Left ventricle myocardium superior (tissue), 1 donor: Measurements from ENCODE around the gene SYNGAP1. TPM values are rescaled to one million over a fixed set of nuclear protein-coding genes. Genes with fewer than 3 reads are reported as not detected.
"Not testable (repeated sequence)": the region's sequence is repeated elsewhere in the genome, so short reads cannot be mapped to it uniquely, and the experiment has no call there.

Source experiments
- ATAC-seq: fragments of 200-7000 bp; cut with Tn5 transposase; one replicate; pipeline ENCODE4 v1.9.1; 2020; ENCODE audit warnings: mild to moderate bottlenecking, moderate library complexity
- DNase-seq: peaks from one replicate; pipeline ENCODE4 v3.0.0-alpha.2; 2020
- intact Hi-C: fragments of 100-400 bp; cut with micrococcal nuclease; formaldehyde crosslinking; loops from one replicate; pipeline ENCODE4 v1.11.0; 2022
- long read RNA-seq: library from polyadenylated mRNA; unstranded; transcript quantifications from one replicate; pipeline ENCODE4 v2.0.0, GENCODE V29; 2021
- total RNA-seq: library from RNA; stranded (reverse); fragmentation: NEBNext Ultra II Directional; extraction: Animal tissue kit (Norgen Biotek cat#: 25700); gene quantifications from one replicate; pipeline ENCODE4 v1.2.1, GENCODE V29; 2021
- donor health status: DM: no; HTN: yes; CAD: no; lungs with severe emphysema.

SYNGAP1 gene
- total RNA-seq, result 6.2 TPM
- long read RNA-seq, partial matches to known transcripts, result 0 of 5 reads
- long read RNA-seq, other reads (novel, unspliced or antisense), result 5 of 5 reads

DNA sequence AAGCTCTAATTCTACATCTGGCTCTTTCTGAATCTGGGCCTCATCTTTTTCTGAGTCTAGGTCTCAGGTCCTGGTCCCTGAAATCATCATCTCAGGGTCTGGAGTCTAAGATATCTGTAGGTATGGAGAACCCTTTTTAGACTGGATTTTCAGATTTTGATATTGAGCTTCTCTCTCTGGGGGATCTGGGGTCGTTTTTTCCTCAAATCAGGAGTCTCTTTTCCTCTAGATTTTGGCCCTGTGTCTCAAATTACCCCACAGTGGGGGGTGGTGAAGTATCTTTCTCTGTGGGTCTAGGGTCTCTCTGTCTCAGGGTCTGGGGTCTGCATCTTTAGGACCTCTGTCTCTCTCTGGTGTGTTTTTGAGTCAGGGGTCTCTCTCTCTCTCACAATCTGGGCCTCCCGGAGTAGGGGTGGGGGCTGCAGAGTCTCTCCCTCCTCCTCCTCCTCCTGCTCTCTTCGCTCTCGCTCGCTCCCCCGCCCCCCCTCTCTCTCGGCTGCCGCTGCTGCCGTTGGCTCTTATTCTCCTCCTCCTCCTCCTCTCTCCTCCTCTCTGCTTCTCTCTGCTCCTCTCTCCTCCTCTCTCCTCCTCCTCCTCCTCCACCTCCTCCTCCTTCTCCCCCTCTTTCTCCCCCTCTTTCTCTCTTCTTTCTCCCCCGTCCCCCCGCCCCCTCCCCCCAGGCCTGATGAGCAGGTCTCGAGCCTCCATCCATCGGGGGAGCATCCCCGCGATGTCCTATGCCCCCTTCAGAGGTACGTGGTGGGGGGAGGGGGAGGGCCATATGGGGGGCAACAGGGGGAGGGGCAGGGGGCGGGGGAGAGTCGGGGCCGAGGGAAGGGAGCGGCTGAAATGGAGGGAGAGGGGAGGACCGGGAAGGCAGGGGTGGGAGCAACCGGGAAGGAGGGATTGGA, at the start of gene SYNGAP1:
SYNGAP1 (plus strand) TSS at position 486 of the 911 bp plus-strand sequence; CDS start at position 686, 200 bp downstream.
- intact Hi-C loops, result no loop called here
- DNase-seq (peak; percentile 76), ATAC-seq (peak; percentile 11)

DNA sequence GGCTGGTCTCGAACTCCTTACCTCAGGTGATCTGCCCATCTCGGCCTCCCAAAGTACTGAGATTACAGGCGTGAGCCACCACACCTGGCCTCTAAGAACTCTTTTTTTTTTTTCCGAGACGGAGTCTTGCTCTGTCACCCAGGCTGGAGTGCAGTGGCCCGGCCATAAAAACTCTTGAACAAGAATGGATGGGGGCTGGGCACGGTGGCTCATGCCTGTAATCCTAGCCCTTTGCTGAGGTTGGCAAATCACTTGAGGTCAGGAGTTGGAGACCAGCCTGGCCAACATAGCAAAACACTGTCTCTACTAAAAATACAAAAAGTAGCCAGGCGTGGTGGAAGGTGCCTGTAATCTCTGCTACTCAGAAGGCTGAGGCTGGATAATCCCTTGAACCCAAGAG, 48.0 kb upstream of the SYNGAP1 start:
- DNase-seq, ATAC-seq, intact Hi-C loops: not testable (repeated sequence)

DNA sequence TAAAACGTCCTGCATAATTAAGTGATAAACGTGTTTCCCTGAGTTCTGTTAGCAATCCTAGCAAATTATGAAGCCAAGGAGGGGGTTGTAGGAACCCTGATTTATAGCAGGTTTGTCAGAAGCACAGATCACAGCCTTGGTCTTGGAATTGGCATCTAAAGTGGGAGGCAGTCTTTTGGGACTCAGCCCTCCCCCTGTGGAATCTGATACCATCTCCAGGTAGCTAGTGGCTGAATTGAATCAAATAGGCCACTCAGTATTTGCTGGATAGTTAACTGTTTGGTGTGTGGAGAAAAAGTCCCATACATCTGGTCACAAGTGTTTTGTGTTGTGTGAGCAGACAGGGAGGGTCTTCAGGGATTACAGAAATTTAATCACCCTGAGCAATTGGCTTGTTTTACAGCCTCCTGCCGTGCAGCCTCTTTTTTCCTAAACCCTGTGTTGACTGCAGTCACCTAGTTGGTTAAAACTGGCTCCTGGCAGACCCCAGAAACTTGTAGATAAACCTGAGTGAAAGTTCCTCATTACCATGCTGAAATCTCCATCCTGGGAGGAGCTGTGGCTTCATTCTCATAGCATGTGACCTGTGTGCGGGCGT, 47.2 kb upstream of the SYNGAP1 start:
- intact Hi-C loops, result no loop called here
- DNase-seq, result no peak
- no peak for ATAC-seq

DNA sequence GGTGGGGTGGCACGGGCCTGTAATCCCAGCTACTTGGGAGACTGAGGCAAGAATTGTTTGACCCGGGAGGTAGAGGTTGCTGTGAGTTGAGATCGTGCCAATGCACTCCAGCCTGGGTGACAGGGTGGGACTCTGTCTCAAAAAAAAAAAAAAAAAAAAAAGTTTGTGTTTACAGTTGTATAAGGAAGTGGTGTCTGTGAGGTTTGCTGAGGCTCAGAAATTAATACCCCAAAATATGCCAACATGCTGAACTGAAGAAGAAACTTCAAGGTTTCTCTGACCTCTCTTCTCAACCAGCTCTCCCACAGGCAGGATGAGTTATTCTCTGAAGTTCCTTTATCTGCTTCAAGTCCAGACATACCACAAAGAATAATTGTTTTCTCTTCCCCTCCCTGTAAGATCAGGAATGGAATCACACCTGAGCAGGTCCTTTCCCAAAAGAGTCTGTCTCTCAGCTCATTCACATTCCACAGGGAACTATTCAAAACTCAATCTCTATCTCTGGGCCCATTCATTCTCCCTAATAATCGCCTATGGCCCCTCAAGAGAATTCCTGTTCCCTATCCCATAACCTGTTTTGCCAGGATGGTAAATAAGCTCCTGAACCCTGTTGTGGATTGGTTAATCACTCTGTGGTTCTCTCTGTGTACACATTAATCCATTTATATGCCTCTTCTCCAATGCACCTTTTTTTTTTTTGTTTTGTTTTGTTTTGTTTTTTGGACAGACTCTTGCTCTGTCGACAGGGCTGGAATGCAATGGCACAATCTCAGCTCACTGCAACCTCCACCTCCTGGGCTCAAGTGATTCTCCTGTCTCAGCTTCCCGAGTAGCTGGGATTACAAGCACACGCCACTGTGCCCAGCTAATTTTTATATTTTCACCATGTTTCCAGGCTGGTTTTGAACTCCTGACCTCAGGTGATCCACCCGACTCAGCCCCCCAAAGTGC, 45.6 kb upstream of the SYNGAP1 start:
- ATAC-seq, result no peak
- no peak for DNase-seq
- intact Hi-C loops, result no loop called here

DNA sequence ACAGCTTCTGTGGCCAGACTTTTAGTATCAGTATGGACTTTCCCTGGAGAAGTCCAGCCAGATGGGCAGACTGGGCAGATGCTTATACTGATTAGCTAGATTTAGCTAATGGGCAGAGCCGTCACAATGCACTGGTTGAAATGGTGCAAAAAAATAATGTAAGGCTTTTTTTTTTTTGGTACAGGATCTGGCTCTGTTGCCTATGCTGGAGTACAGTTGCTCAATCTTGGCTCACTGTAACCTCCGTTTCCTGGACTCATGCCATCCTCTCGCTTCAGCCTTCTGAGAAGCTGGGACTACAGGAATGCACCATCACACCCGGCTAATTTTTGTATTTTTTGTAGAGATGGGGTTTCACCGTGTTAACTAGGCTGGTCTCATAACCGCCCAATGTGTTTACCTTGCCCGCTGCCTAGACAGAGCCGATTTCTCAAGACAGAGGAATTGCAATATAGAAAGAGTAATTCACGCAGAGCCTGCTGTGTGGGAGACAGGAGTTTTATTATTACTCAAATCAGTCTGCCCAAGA, 44.7 kb upstream of the SYNGAP1 start:
- DNase-seq (peak; percentile 60), ATAC-seq (peak; percentile 95)
- intact Hi-C loops, result no loop called here

DNA sequence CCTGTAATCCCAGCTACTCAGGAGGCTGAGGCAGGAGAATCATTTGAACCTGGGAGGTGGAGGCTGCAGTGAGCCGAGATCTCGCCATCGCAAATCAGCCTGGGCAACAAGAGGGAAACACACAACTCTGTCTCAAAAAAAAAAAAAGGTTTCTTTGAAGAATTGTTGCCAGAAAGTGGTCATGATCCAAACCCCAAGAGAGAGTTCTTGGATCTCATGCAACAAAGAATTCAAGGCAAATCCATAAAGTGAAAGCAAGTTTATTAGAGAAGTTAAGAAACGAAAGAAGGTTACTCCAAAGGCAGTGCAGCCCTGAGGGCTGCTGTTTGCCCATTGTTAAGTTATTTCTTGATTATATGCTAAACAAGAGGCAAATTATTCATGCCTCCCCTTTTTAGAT, 42.7 kb upstream of the SYNGAP1 start:
- intact Hi-C loops, result no loop called here
- ATAC-seq (no peak), DNase-seq (no peak)

DNA sequence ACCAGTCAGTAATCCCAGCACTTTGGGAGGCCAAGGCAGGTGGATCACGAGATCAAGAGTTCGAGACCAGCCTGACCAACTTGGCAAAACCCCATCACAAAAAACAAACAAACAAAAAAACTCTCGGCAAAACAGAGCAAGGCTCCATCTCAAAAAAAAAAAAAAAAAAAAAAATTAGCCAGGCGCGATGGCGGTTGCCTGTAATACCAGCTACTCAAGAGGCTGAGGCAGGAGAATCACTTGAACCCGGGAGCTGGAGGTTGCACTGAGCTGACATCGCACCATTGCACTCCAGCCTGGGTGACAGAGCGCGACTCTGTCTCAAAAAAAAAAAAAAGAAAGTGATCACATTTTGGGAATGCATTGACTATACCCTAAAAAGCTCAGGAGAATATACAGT, 40.7 kb upstream of the SYNGAP1 start:
- DNase-seq, intact Hi-C loops, ATAC-seq: not testable (repeated sequence)

DNA sequence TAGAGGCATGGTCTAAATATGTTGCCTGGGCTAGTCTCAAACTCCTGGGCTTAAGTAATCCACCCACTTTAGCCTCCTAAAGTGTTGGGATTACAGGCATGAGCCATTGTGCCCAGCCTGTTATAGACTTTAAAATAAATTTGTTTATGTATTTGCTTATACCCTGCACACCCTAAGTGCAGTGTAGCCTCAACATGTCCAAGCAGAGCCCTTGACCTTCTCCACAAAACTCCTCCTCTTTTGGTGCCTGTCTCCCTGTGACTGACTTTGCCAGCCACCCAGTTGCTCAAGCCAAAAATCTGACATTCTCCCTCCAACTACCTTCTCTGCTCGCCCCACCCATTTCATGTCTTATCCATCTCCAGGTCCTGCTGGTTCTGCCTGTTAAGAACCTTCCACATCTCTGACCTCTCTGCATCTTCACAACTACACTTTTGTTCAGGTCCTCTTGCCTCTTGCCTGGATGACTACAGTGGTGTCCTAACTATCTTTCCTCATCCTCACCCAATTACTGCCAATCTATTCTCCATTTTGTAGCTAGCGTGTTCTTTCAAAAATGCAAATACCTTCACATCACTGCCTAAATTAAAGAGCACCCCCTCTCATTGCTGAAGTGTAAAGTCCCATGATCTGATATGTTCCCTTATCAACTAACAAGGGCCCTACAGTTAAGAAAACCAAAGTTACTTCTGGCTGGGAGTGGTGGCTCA, 39.4 kb upstream of the SYNGAP1 start:
- DNase-seq (no peak), ATAC-seq (no peak)
- intact Hi-C loops, result no loop called here

DNA sequence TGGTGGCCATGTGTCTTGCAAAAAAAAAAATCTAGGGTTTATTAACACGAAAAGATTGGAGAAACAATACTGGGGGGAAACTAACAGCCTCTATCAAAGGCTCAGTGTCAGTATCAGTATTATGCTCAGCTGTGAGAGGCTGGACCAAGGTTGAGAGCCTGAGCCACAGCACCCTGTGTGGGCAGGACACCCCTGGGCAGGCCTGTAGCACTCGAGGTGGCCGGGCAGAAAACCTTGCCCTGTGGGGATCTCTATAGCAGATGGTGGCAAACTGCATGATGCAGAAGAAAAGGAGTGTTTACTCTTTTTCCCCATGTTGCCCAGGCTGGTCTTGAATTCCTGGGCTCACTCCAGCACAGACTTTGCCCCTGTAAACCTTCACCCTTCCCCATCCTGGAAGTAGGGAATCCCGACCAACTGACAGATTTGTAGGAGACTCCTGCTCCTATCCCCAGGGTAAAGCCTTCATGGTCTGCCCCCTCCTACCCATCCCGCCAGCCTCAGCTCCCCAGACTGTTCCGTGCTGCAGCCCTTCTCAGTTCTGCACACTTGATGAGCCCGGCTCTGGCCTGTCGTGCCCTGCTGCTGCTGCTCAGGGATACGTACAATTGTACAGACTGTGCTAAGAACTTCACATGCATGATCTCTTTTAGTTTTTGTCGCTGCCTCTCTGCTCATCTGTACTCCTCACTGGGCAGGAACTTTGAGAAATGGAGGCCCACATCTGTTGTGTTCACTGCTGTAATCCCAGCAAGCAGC, 36.3 kb upstream of the SYNGAP1 start:
- ATAC-seq, result no peak
- DNase-seq, result no peak
- intact Hi-C loops, result no loop called here

DNA sequence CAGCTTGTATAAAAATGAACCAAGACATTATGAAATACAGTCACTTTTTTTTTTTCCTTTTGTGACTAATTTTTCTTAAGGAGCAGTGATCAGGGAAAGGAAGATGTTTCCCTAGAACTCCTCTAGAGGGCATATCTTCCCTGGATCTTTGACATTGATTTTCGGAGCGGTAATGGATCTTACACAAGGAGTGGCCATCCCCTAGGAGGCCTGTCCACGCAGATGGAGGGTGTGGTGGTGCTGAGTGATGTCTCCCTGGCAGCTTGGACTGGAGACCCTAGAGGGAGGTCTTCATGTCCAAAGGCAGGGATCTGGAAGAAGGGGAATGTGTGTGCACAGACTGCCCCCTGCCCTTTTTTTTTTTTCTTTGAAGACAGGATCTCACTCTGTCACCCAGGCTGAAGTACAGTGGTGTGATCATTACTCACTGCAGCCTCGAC, 35.3 kb upstream of the SYNGAP1 start:
- intact Hi-C loops, result no loop called here
- ATAC-seq, result peak; percentile 29
- DNase-seq, result no peak

DNA sequence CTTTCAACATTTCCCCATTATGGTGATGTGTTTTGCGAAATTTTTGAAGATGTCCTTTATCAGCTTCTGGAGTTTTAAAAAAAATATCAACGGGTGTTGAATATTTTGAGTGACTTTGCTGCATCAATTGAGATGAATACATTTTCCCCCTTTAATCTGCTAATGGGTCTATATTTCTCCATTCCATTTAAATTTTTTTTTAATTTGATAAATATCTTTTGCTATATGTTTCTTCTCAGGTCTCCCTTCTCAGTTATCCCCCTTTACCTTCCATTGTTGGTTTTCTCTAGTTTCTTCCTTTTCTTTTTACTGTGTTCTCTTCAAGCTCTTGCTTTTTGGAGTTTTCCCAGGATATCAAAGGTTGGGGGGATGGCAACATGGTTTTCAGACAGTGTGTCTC, 29.7 kb upstream of the SYNGAP1 start:
- intact Hi-C loops, result no loop called here
- DNase-seq (no peak), ATAC-seq (no peak)

DNA sequence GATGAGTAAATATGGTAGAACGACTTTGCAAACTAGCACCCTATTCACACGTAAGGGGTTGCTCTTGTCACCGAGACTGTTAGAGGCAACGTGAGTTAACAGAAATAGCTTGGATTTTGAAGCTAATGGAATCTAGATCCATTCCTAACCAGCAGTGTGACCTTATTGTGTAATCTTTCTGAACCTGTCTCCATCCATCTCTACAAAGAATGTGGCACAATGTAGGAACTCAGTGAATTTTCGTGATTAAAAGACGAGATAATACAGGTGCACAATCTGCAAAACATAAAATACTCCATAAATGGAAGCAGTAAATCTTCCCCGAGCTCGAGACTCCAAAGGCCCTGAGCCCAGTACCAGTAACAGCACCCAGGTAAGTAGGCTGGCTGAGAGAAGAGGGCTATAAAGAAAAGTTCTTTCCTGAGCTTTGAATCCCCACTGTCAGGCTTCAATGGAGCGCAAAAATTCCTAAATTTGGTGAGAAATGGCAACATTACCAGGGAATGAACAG, 29.0 kb upstream of the SYNGAP1 start:
- ATAC-seq (no peak), DNase-seq (no peak)
- intact Hi-C loops, result no loop called here

DNA sequence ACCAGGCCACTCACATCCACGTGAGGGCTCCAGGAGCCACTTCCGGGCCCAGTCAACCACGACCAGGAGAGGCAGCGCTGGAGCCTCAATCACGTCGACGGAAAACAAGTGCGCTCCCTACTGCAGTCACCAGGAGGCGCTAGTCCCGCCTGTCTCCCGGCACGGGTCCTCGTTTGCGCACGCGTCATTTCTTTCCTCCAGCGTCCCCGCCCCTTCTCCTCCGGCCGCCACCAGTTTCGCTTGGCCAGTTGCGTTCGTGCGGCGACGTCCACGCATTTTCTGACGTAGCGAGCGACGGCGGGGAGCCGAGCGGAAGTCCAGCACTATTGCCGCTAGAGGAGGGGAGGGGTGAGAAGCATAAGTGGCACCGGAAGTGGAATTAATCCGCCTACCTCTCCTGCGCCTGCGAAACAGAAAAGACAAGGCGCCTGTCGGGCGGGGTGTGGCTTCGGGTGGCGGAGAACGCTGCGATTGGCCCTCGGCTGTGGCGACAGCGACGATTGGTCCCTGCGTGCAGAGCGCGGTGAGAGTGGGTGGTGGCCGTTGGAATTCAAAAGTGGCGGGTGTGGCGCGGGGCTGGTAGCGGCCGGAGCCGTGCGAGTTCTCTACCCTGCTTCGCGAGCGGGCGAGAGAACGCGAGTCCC, 28.5 kb upstream of the SYNGAP1 start, which contains the start of gene KIFC1:
KIFC1 (plus strand) TSS at position 546 of the 644 bp plus-strand sequence. CDS start 163 bp downstream, outside the sequence.
- intact Hi-C loops, result no loop called here
- peak; percentile 98 for ATAC-seq
- DNase-seq, result peak; percentile 99

DNA sequence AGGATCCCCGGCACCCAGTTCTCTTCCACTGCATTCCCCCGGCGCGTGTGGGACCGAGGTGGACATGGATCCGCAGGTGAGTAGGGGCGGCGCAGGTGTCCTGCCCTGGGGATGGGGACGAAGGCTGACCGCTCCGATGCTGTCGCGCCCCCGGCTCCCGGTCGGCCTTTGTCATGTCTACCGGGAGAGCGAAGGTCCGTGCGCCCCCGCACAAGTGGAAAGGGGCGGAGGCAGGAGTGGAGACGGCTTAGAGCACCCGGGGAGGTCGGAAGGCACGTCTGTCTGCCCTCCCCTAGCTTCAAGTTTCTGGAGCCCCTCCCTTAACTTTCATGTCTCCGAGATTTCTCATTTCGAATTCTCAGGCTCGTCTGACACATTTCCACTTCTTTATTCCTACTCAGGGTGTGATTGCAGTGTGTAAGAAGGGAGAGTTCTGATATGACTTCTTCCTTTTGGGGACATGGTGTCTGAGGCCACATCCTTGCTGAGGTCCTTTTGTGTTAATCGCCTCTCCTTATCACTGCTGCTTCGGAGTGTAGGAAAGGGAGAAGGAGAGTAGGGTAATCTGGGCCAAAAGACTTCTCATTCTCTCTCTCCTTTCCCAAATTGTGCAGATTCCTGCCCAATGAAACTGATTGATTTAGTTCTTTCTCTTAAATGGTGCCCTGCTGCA, 27.8 kb upstream of the SYNGAP1 start:
- intact Hi-C loops, result no loop called here
- DNase-seq, result no peak
- ATAC-seq, result no peak

DNA sequence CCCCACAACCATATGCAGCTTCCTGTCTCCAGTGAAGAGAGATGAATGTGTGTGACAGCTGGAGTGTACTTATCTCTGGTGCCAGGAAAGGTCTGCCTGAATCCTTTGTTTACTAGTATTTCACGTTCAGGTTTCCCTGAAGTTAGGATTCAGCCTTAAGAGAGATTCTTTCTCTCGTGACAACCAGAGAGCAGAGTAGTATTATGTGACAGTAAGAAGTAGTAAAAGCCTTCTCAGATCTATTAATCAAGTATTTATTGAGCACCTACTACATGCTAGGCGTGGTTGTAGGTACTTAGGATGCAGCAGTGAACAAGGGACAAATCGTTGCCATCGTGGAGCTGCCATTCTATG, 27.3 kb upstream of the SYNGAP1 start:
- ATAC-seq (no peak), DNase-seq (no peak)
- intact Hi-C loops, result no loop called here

DNA sequence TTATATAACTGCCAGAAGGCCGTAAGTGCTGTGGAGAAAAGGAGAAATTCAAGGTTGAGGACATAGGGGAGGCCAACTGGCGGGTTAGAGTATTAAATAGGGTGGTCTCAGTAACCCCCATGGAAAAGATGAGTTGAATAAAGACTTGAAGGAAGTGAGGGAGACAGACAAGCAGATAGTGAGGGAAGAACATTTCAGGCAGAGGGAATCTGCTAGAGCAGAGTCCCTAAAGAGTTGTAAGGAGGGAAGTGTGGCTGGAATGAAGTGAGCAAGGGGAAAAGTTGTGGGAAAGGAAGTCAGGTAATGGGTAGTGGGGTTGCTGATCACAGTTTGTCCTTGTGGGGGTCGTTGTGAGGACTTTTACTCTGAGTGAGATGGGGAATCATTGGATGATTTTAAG, 26.9 kb upstream of the SYNGAP1 start:
- no peak for DNase-seq
- ATAC-seq, result no peak
- intact Hi-C loops, result no loop called here

DNA sequence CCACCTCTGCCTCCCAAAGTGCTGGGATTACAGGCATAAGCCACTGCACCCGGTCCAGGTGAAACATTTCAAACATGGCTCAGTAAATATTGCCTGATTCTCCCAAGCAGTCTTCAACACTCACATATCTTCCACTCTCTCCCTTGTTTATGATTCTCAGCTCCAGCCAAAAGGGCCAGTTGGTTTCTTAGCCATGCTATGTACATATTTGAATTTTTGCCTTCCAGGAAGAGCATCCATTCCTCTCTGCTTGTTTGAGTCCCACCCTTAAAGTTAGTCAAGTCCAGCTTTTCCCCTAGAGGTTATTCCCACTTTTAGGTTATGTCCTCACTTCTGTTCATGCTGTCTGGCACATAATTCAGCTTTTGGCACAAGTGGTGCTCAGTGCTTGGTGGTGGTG, 22.3 kb upstream of the SYNGAP1 start:
- ATAC-seq (no peak), DNase-seq (no peak)
- intact Hi-C loops, result no loop called here
